Measurements from ENCODE around the gene LIME1.

Gene LIME1

DNA sequence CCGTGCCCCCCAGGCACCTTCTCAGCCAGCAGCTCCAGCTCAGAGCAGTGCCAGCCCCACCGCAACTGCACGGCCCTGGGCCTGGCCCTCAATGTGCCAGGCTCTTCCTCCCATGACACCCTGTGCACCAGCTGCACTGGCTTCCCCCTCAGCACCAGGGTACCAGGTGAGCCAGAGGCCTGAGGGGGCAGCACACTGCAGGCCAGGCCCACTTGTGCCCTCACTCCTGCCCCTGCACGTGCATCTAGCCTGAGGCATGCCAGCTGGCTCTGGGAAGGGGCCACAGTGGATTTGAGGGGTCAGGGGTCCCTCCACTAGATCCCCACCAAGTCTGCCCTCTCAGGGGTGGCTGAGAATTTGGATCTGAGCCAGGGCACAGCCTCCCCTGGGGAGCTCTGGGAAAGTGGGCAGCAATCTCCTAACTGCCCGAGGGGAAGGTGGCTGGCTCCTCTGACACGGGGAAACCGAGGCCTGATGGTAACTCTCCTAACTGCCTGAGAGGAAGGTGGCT, 39.1 kb upstream of the LIME1 start:
- DNase-seq = no peak

DNA sequence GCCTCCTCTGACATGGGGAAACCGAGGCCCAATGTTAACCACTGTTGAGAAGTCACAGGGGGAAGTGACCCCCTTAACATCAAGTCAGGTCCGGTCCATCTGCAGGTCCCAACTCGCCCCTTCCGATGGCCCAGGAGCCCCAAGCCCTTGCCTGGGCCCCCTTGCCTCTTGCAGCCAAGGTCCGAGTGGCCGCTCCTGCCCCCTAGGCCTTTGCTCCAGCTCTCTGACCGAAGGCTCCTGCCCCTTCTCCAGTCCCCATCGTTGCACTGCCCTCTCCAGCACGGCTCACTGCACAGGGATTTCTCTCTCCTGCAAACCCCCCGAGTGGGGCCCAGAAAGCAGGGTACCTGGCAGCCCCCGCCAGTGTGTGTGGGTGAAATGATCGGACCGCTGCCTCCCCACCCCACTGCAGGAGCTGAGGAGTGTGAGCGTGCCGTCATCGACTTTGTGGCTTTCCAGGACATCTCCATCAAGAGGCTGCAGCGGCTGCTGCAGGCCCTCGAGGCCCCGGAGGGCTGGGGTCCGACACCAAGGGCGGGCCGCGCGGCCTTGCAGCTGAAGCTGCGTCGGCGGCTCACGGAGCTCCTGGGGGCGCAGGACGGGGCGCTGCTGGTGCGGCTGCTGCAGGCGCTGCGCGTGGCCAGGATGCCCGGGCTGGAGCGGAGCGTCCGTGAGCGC, 38.5 kb upstream of the LIME1 start:
- DNase-seq = no peak

DNA sequence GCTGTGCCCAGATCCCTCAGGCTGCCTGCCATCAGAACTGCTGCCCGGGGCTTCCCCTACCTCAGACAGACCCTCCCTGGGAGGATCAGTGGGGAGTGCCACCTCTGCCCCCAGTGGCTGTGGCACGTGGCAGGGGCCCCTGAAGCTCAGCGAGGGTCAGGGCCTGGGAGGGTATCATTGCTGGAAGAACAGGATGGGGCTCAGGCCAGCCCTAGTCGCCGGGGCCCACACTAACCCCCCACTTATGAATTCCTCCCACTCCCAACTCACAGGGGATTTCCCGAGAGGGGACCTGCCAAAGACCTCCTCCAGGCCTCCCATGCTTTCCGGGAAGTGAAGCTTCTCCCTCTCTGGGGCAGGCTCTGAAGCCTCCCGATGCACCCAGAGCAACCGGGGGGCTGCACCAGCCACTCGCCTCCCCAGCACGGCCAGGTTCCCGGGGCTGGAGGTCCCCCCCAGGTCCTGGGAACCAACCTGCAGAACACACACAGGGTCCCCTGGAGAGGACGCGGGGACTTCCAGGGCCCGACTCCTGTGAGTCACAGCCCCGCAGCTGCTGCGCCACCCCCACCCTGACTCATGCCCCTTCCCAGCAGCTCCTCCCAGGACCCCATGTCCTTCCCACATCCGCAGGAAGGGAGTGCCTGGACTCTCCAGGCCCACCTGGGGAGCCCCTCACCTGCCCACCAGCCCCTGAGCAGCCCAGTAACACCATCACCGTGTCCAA, 37.6 kb upstream of the LIME1 start:
- no peak for DNase-seq

DNA sequence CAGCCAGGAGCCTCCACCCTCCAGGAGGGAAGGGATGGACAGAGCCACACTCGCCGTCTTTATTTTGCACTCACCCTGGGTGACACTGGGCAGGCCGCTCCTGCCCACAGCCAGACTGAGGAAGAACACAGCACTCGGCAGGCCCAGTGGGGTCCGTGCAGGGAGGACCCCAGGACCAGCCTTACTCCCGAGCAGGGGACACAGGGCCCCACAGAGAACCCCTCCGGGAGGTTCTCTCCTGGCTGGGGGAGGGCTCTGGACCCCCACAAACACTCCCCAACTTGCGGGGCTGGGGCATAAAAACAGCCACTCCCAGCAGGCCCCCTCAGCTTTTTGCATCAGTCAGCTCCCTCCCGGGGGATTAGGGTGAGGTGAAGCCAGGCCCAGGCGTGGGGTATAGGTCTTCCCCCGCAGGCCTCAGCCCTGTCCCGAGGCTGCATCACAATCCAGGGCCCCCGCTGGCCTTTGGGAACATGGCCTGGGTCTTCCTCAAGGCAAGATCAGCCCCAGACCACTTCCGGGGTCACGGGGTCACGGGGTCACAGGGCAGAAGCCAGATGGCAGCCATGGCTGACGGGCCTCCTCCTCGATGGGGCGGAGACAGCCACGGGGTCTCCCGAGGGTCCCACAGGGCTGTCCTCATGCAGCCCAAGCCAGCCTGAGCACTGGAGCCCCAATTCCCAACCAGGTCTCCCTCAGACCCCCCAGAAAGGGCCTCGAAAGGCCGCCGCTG, 36.8 kb upstream of the LIME1 start:
- DNase-seq = no peak

DNA sequence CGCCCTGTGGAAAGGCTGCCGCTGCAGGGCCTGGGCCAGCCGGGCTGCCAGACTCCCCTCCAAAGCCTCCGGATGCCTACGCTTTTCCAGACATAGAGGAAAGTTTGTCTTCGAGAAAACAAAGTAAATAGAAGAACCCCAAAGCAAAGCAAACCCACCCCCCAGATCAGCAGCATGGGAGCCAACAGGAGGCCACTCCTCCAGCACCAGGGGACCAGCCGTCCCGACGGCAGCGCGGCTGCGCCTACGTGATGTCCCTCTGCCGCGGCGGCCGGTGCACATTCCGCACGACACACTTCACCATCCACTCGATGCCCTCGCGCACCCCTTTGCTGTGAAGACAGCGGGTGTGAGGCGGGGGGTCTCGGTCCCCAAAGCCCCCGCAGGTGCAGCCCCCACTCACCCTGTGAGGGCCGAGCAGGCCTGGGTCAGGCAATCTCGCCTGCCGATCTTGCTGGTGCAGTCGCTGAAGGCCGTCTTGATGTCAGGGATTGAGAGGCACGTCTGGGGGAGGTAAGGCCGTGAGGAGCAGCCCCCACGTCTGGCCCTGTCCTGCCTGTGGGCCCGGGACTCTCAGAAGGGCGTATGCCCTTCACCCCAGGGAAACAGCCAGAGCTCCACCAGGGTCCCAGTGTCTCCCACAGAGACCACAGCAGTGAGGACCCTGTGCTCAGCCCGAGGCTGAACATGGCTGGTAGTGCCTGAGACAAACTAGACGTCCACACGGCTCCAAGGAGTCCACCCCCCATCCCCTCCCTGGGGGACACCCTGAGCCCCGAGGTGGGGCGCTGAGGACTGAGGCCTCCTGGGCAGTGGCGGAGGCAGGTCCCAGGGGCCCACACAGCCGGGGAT, 36.0 kb upstream of the LIME1 start:
- DNase-seq = no peak

DNA sequence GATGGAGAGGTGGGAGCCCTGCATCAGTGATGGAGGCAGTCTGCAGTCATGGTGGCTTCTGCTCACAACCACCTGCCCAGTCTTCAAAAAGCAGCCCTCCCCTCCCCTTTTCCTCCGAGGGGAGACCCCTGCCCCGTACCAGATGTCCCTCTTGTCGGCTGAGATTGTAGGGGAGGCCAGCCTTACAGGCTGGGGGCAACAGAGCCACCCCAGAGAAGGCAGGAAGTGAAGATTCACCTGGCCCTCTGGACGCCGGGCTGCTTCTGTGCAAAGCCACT, 35.5 kb upstream of the LIME1 start:
- DNase-seq = no peak

DNA sequence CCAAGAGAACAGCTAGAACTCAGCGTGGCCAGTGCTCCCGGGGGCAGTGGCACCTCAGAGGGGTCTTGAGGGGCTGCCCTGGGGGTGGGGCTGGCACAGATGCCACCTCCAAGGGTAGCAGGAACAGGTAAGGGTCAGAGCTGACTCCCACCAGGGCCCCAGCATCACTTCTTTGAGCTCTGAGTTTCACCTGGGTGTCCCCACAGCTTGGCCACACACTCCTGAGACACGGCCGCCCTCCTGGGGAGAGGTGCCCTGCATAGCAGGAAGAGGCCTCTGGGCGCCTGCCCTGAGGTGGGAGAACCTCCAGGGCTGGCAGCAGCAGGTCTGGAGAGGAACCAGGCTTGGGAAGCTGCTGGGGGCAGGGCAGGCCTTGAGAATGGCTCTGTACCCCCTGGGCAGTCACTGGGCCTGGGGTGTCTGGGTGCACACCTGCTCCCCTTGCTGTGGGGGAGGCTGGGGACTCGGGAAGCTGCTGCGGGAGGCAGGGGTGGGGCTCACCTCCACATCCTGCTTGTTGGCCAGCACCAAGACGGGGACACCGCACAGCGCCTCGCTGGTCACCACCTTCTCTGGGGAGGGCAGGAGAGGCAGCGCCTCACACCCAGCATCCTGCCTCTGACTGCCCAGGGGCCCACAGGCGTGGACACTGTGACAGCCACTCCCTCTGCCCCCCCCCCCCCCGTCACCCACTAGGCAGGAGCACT, 35.0 kb upstream of the LIME1 start:
- no peak for DNase-seq

DNA sequence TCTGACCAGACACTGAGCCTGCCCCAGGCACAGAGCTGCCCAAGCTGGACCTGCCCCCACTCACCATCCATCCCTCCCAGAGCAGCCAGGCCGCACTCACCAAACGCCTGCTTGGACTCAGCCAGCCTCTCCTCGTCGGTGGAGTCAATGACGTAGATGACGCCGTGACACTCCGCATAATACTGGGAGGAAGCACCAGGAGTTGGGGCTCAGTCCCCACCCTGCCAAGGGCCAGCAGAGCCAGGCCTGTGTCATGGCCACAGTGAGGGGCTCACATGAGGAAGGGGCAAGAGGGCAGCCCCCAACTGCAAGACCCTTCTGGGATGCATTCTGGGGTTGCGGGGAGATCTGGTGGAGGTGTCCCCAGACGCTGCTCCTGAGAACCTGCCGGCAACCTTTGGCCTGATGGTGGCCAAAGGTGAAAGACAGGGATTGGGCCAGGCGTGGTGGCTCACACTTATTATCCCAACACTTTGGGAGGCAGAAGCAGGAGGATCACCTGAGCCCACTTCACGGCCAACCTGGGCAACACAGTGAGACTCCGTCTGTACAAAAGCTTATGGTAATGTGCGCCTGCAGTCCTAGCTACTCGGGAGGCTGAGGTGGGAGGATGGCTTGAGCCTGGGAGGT, 34.3 kb upstream of the LIME1 start:
- no peak for DNase-seq

DNA sequence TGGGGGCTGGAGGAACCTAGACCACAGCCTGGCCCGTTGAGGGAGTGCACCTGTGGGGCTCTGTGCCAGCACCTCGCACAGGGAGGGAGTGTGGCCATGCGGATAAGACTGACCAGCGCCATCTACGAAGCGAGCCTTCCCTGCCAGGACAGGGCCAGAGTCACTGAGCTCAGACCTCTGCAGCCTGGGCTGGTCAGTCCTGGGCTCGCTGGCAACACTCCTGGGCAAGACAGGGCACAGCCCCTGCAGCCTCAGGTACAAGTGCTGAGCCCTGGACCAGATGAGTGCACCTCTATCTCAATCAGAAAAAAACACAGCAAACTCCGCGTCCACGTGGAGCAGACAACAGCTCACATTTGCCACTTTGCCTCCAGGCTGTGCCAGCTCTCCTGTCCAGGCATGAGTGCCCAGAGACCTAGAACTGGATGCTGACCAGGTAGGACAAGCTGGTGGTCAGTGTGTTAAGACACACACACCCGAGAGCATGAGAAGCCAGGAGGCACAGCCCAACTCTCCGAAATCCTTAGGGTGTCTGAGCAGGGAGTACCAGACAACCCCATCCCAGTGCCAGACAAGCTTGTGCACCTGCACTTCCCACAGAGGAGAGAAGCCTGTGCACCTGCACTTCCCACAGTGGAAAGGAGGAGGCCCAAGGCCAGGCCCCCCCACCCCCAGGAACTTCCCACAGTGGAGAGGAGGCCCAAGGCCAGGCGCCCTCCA, 33.6 kb upstream of the LIME1 start:
- no peak for DNase-seq

DNA sequence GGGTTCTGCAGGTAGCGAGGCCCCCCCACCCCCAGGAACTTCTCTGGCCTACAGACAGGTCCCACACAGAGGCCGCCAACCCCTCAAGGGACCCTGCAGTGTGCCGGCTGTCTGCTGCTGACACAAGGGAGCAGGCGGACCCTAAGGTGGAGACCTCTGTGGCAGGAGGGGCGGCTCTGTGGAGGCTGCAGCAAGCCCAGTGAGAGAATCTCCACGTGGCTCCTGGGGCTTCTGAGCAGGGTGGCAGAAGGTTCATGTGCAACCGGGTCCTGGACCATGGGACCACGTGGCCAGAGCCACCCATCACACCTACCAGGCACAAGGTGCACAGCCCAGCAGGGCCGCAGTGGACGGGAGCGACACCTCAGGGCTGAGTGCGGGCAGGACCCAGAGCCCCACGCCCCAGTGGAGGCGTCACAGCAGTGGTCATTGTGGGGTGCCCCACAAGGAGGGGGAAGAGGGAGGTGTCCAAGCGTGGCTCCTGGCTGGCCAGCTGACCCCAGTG, 32.9 kb upstream of the LIME1 start:
- no peak for DNase-seq

DNA sequence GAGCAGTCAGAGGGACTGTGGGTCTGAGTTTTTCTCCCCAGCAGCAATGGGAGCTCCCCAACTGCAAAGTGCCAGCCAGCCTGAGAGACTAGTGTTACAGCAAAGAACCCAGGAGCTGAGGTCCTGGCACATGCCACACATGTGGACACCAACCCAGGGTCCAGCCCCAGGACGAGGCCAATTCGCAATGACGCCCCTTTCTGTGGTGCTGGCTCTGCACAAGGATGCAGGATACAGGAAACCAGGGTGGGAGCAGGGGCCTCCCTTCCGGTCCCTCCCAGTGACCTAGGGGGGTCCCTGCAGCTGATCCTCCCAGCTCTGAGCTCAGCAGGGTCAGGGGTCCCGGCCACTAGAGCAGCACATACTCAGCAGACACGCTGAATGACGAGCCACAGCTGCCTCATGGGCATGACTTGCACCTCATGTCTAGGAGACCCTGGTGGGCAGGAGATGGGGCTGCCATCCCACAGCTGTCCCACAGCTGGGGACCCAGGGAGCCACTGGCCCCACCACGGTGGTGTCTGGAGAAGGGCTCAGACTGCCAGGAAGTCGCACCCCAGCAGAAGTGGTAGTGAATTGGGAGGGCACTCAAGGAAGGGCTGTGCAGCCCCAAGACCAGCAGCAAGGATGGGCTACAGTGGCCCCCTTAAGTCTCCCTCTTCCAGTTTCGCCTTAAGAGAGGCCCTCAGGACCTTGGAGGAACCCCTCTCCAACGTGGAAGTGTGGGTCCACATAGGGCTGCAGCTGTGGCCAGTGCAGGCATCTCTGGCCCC, 32.3 kb upstream of the LIME1 start:
- DNase-seq = no peak

DNA sequence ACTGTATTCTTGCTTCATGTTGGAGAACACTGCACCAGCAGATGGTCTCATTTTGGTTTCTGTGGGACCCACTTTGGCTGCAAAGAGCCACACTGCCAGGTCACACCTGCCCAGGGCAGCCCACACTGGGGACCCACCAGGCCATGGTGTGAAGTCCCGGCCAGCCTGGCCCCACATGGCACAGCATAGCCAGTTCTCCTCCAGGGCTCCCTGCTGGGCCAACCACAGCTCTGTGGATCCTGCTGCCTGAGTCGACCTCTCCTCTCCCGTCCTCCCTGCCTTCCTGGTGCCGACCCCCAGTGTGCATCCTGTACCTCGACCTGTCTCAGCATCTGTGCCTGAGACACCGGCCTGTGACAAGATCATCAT, 31.7 kb upstream of the LIME1 start:
- no peak for DNase-seq

DNA sequence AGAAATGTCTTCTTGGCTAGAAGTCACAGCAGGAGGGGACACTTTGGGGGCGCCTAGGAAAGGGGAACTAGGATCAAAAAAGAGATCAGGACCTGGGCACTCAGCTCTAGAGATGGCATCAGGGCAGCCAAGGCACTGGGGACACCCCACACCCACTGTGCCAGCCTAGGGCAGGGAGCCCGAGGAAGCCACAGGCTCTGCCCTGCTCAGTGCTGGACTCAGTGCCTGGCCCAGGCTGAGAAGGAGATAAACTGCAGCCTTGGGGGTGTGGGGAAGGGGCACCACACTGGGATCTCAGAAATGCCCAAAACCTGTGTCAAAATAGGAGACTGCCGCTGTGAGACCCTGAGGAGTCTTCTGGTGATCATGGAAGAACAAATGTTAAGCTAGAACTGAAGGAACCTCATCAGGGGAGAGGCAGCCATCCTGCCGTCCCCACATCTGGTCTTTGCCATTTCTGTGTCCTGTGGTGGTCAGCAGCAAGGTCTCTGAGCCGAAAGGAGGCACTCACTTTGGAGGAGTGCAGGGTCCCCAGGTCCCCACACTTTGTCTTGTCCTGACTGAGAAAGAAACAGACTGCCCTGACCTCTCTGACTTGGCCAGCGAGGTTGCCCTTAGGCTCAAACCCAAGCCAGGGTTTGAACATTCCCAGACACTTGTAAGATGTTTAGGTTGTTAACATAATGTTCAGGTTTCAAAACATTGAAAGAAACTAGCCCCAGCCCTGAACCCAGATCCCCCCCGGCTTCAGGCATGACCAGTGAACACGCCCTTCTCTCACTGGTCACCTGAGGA, 31.0 kb upstream of the LIME1 start:
- DNase-seq = no peak

DNA sequence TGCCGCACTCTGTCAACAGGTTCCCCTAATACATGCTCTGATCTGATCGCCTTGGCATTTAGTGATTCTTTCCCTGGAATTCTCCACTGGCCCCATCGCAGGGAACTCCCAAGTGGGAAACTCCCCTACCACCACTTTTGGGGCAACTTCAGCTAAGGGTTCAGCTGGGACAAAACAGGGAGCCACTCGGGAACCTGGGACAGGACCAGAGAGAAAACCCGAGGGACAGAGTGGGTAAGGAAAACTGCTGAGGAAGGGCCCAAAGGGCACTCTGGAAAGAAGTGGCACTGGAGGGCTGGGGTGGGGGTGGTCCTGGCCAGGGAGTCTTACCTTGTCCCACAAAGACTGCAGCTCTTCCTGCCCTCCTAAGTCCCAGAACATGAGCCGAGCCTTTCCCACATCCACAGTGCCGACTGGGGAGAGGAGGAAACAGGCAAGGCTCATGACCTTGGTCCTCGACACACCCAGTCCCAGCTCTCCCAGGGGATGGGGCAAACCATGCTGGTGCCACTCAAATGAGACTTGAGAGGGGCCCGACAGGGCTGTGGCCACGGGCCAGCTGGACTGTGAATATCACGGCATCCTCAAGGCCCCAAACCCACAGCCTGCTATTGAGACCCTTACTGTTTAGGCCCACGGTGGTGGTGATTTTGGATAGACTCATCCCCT, 30.3 kb upstream of the LIME1 start:
- no peak for DNase-seq

DNA sequence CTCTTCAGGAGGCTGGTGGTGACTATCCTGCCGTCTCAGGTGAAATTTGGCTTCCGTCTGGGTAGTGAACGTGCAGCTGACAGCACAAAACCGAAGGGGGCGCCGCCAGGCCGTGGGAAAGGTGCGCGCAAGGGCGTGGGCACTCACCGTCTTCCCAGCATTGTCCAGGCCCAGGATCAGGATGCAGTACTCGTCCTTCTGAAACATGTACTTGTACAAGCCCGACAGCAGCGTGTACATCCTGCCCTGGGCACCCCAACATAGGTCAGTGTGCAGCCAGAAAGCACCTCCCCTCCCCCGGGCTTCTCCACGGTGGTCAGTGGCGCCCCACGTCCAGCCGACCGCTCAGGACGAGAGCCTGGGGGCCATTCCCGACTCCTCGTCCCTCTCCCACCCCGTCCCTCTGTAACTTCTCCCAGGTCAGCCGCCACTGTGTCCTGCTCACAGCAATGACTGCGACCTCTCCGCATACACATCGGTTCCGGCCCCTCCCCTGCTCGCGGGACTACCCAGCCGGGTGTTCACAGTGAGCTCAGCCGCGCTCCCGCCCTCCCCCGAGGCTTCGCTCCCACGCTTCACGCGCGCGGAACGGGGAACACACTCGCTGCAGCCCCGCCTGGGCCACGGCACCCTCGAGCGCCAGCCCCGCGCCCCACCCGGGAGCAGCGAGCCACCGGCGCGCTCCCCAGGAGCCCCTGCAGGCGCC, 29.5 kb upstream of the LIME1 start:
- no peak for DNase-seq

DNA sequence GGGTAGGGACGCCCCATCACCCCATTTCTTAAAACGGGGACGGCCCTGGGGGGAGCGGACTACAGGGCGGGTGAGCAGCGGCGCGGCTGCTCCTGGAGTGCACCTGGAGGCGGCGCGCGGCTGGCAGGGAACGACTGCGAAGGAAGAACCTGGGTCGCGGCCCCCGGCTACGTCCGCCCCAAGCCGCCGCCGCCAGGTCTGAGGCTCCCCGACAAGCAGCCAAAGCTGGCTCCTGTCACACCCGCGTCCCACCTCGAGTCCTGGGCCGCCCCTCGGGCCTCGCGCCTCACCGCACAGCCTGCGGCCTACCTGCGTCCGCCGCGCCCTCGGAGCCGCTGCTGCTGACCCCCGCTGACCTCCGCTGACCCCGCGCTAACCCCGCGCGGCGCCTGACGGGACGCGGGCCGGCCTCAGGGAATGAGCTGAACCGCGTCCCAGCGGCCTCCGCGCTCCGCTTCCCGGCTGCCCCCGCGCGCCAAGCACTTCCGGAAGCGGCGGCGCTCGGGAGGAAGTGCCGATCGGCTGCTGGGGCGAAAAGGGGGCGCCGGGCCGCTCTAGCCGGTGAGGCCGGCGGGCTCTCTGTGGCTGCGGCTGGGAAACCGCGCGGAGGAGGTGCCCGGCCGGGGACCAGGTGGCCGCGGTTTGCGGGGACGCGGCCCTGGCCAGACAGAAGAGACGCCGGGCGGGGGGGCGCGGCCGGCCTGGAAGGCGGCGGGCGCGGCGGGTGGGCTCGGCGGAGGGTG, 28.7 kb upstream of the LIME1 start, which contains the start of the genes ARFRP1 and ZGPAT:
TSS of gene ARFRP1 (minus strand) at position 419 of the 743 bp plus-strand sequence. CDS start 885 bp downstream, outside the sequence.
TSS of gene ZGPAT (plus strand) at position 482 of the 743 bp plus-strand sequence. CDS start 542 bp downstream, outside the sequence.
- DNase-seq = peak; percentile 65
